Right hindlimb (tissue), 1 donor: ENCODE data around the gene EMB.
"Not testable (repeated sequence)": the region's sequence is repeated elsewhere in the genome, so short reads cannot be mapped to it uniquely, and the experiment has no call there.

Experiments
- DNase-seq: peaks from one replicate; pipeline ENCODE4 v3.0.0-alpha.2; 2018

EMB gene

GRCh38 chr5:50421184-50421950 is 19.7 kb downstream of the EMB start:
- DNase-seq = not testable (repeated sequence)

GRCh38 chr5:50420343-50420935 is 20.6 kb downstream of the EMB start:
- no peak for DNase-seq

GRCh38 chr5:50419656-50420055 is 21.4 kb downstream of the EMB start:
- DNase-seq = not testable (repeated sequence)

GRCh38 chr5:50416637-50417036 is 24.5 kb downstream of the EMB start:
- DNase-seq = not testable (repeated sequence)

GRCh38 chr5:50415912-50416311 is 25.2 kb downstream of the EMB start:
- no peak for DNase-seq

GRCh38 chr5:50410932-50411331 is 30.2 kb downstream of the EMB start:
- DNase-seq = not testable (repeated sequence)

- DNase-seq = no peak
Observed at GRCh38 chr5:50406877-50407276, 34.2 kb downstream of the EMB start.

GRCh38 chr5:50401336-50401735 is 39.8 kb downstream of the EMB start:
- DNase-seq = peak; percentile 61

- DNase-seq = not testable (repeated sequence)
Observed at GRCh38 chr5:50393925-50394609, 47.0 kb downstream of the EMB start.

GRCh38 chr5:50392289-50392688 is 48.8 kb downstream of the EMB start:
- not testable (repeated sequence) for DNase-seq

GRCh38 chr5:50384381-50384780 is 56.7 kb downstream of the EMB start:
- not testable (repeated sequence) for DNase-seq

- DNase-seq = not testable (repeated sequence)
Observed at GRCh38 chr5:50376696-50377095, 64.4 kb downstream of the EMB start.

GRCh38 chr5:50369287-50370033 is 71.6 kb downstream of the EMB start:
- DNase-seq = not testable (repeated sequence)

- no peak for DNase-seq
Observed at GRCh38 chr5:50365426-50366251, 75.4 kb downstream of the EMB start.

- not testable (repeated sequence) for DNase-seq
Observed at GRCh38 chr5:50364535-50365309, 76.4 kb downstream of the EMB start.

GRCh38 chr5:50359187-50359586 is 81.9 kb downstream of the EMB start:
- no peak for DNase-seq

- DNase-seq = no peak
Observed at GRCh38 chr5:50352382-50352781, 88.7 kb downstream of the EMB start.
